Fibroblast of lung (primary cell): ENCODE measurements around the gene PCGF5. TPM values are rescaled to one million over a fixed set of nuclear protein-coding genes. Genes with fewer than 3 reads are reported as not detected.

Experiments used
- DNase-seq, 2 donors: peaks; one replicate each; pipeline versions ENCODE4 v3.0.0 to v3.0.0-alpha.2; 2010; ENCODE audit warnings: low read depth in 2 of 2
- H2AFZ ChIP-seq: 2 replicates; pipeline ENCODE4 v1.5.1; 2012; ENCODE audit warnings: low read length, control low read depth, inconsistent platforms
- H3K27ac ChIP-seq: 2 replicates; pipeline ENCODE4 v1.5.1; 2011; ENCODE audit warnings: low read length, control low read depth; ENCODE audit not compliant: insufficient read depth
- H3K27me3 ChIP-seq: 2 replicates; pipeline ENCODE4 v1.5.1; 2011; ENCODE audit warnings: mild to moderate bottlenecking, low read length; ENCODE audit not compliant: control insufficient read depth, insufficient read depth
- H3K36me3 ChIP-seq: 2 replicates; pipeline ENCODE4 v1.5.1; 2011; ENCODE audit warnings: low read length; ENCODE audit not compliant: control insufficient read depth, insufficient read depth
- H3K4me1 ChIP-seq: 2 replicates; pipeline ENCODE4 v1.5.1; 2011; ENCODE audit warnings: low read length; ENCODE audit not compliant: control insufficient read depth, insufficient read depth; ENCODE audit errors: extremely low read depth
- H3K4me2 ChIP-seq: 2 replicates; pipeline ENCODE4 v1.5.1; 2011; ENCODE audit warnings: low read length, control low read depth; ENCODE audit not compliant: insufficient read depth; ENCODE audit errors: extremely low read depth
- H3K4me3 ChIP-seq, 4 experiments: fragments of 200-600 bp in 1 of 4; sonication (generic) in 1 of 4; replicated peaks in 1 of 4; 2 replicates each; pipeline ENCODE4 v1.5.1; 2011 to 2016; ENCODE audit warnings: low read length in 4 of 4, low read depth in 3 of 4, mild to moderate bottlenecking in 3 of 4, control low read depth in 2 of 4, inconsistent platforms in 1 of 4, mixed read lengths in 1 of 4; ENCODE audit not compliant: insufficient read depth in 1 of 4; ENCODE audit errors: control extremely low read depth in 1 of 4
- H3K79me2 ChIP-seq: 2 replicates; pipeline ENCODE4 v1.5.1; 2012; ENCODE audit warnings: mild to moderate bottlenecking, low read length, inconsistent platforms; ENCODE audit not compliant: control insufficient read depth, insufficient read depth
- H3K9ac ChIP-seq: 2 replicates; pipeline ENCODE4 v1.5.1; 2011; ENCODE audit warnings: mild to moderate bottlenecking, low read length, control low read depth; ENCODE audit not compliant: insufficient read depth
- H3K9me3 ChIP-seq: 2 replicates; pipeline ENCODE4 v1.5.1; 2012; ENCODE audit warnings: low read depth, low read length; ENCODE audit not compliant: control insufficient read depth, insufficient read depth
- H4K20me1 ChIP-seq: 2 replicates; pipeline ENCODE4 v1.5.1; 2011; ENCODE audit warnings: low read length; ENCODE audit not compliant: control insufficient read depth, insufficient read depth; ENCODE audit errors: extremely low read depth
- CTCF ChIP-seq, 2 donors: IDR thresholded peaks in 1 of 2; conservative IDR thresholded peaks in 1 of 2; 1 replicate in 1 of 2; 2 replicates in 1 of 2; pipeline ENCODE4 v1.5.1; 2011 to 2012; ENCODE audit warnings: low read length in 2 of 2, control low read depth in 1 of 2, inconsistent platforms in 1 of 2, low read depth in 1 of 2, mild to moderate bottlenecking in 1 of 2
- EZH2 ChIP-seq: IDR thresholded peaks from 2 replicates; pipeline ENCODE4 v1.5.1; 2012; ENCODE audit warnings: low read length, control low read depth, mild to moderate bottlenecking; ENCODE audit errors: missing control alignments
- polyA plus RNA-seq, 2 donors: library from polyadenylated mRNA; depleted of rRNA in 1 of 2; stranded (reverse) in 1 of 2; unstranded in 1 of 2; fragments of >200 nt; gene quantifications; 2 replicates each; pipeline ENCODE4 v1.2.1, GENCODE V29; 2011 to 2012; ENCODE audit warnings: missing spikeins in 1 of 2
- total RNA-seq: library from RNA; depleted of rRNA; stranded (reverse); fragments of >200 nt; gene quantifications from 2 replicates; pipeline ENCODE4 v1.2.1, GENCODE V29; 2014

The PCGF5 gene
- total and polyA plus RNA-seq, 2 donors (not counting 1 experiment from before 2014, with no cell fraction given) = 31.3 to 31.5 TPM

GRCh38 chr10:91188889-91189288, 31.6 kb upstream of the PCGF5 start:
- Histone ChIP-seq H2AFZ (no peak overlapping the region), H3K4me2 (no peak overlapping the region), H3K9me3 (no peaks in the 10 kb centered on the region), H3K4me1 (peaks cover 15% of the 10 kb centered on the region), H3K79me2 (peaks cover 2% of the 10 kb centered on the region), H3K4me3 (no peak overlapping the region), H4K20me1 (no peaks in the 10 kb centered on the region), H3K27me3 (no peaks in the 10 kb centered on the region), H3K9ac (no peak overlapping the region), H3K36me3 (no peaks in the 10 kb centered on the region), H3K27ac (no peak overlapping the region)
- TF ChIP-seq EZH2 = no peak
- no peak for TF ChIP-seq CTCF (conservative IDR thresholded peaks at IDR 0.05 in 1 of 2, IDR thresholded peaks at IDR 0.05 in 1 of 2; ENCODE audit: low read depth in 1 of 2, low read length in 2 of 2)
- no peak for DNase-seq

- peak; percentile 47 to 74 for DNase-seq
- Histone ChIP-seq H4K20me1 (no peaks in the 10 kb centered on the region), H3K36me3 (no peaks in the 10 kb centered on the region), H3K9me3 (no peaks in the 10 kb centered on the region), H3K4me3 (no peak overlapping the region), H2AFZ (no peak overlapping the region), H3K27me3 (no peaks in the 10 kb centered on the region), H3K9ac (no peak overlapping the region), H3K4me1 (peaks cover 13% of the 10 kb centered on the region), H3K27ac (peak overlapping the region; percentile 62), H3K79me2 (peaks cover 2% of the 10 kb centered on the region), H3K4me2 (no peak overlapping the region)
- no peak for TF ChIP-seq EZH2
- no peak for TF ChIP-seq CTCF (conservative IDR thresholded peaks at IDR 0.05 in 1 of 2, IDR thresholded peaks at IDR 0.05 in 1 of 2; ENCODE audit: low read depth in 1 of 2, low read length in 2 of 2)
Observed at GRCh38 chr10:91190388-91190870, 30.0 kb upstream of the PCGF5 start.

GRCh38 chr10:91190876-91191583, 29.4 kb upstream of the PCGF5 start:
- TF ChIP-seq CTCF (conservative IDR thresholded peaks at IDR 0.05 in 1 of 2, IDR thresholded peaks at IDR 0.05 in 1 of 2; ENCODE audit: low read depth in 1 of 2, low read length in 2 of 2) = no peak
- TF ChIP-seq EZH2 = no peak
- Histone ChIP-seq H3K36me3 (no peaks in the 10 kb centered on the region), H3K79me2 (peaks cover 2% of the 10 kb centered on the region), H3K9me3 (no peaks in the 10 kb centered on the region), H3K27me3 (no peaks in the 10 kb centered on the region), H3K4me3 (no peak overlapping the region), H3K9ac (no peak overlapping the region), H4K20me1 (no peaks in the 10 kb centered on the region), H2AFZ (no peak overlapping the region), H3K4me2 (no peak overlapping the region), H3K4me1 (peaks cover 13% of the 10 kb centered on the region), H3K27ac (peak overlapping the region; percentile 31)
- DNase-seq = peak; percentile 16 to 53
